IMR-90 (cell line): ENCODE measurements around the gene SLC25A38. TPM values are rescaled to one million over a fixed set of nuclear protein-coding genes. Genes with fewer than 3 reads are reported as not detected.

ENCODE experiments used
- ATAC-seq: fragments of 200-7000 bp; cut with Tn5 transposase; 2 replicates; pipeline ENCODE4 v1.9.1; 2020; ENCODE audit warnings: low read depth, mild to moderate bottlenecking, moderate library complexity
- BruUV-seq: library from RNA; stranded (reverse); fragments of 400-500 nt; replicated peaks from 2 replicates; lab custom pipeline; 2021; lab: Mats Ljungman, UMichigan
- CTCF ChIA-PET: fragments of 300-600 bp; formaldehyde crosslinking; extraction: SDS; loops from one replicate; lab custom pipeline; 2021; ENCODE audit warnings: antibody characterized with exemption; lab: Yijun Ruan, JAX
- POLR2A ChIA-PET: fragments of 300-600 bp; sonication (Branson Sonifier 250); formaldehyde crosslinking; loops from one replicate; lab custom pipeline; 2022; ENCODE audit warnings: antibody characterized with exemption; ENCODE audit not compliant: unreplicated experiment; lab: Charles Lee
- DNase-seq: peaks from one replicate; pipeline ENCODE4 v3.0.0; 2013
- H2AFZ ChIP-seq: replicated peaks from 2 replicates; pipeline ENCODE3; 2013; ENCODE audit warnings: low read length, mild to moderate bottlenecking; ENCODE audit not compliant: poor library complexity
- H2AK5ac ChIP-seq: 2 replicates; pipeline ENCODE4 v1.6.1; 2013; ENCODE audit warnings: low read depth, low read length, inconsistent platforms
- H2AK9ac ChIP-seq: replicated peaks from 2 replicates; pipeline ENCODE3; 2013; ENCODE audit warnings: mild to moderate bottlenecking, low read depth, low read length, moderate library complexity; ENCODE audit not compliant: poor library complexity
- H2BK120ac ChIP-seq: 2 replicates; pipeline ENCODE4 v1.6.1; 2013; ENCODE audit warnings: low read depth, low read length, inconsistent platforms
- H2BK15ac ChIP-seq: 3 replicates; pipeline ENCODE4 v1.6.1; 2013; ENCODE audit warnings: low read depth, low read length, inconsistent platforms
- H2BK20ac ChIP-seq: 2 replicates; pipeline ENCODE4 v1.6.1; 2013; ENCODE audit warnings: low read depth, mild to moderate bottlenecking, inconsistent platforms, low read length, moderate library complexity
- H2BK5ac ChIP-seq: 2 replicates; pipeline ENCODE4 v1.6.1; 2013; ENCODE audit warnings: mild to moderate bottlenecking, low read depth, low read length, inconsistent platforms; ENCODE audit not compliant: poor library complexity, severe bottlenecking
- H3K14ac ChIP-seq: replicated peaks from 2 replicates; pipeline ENCODE4 v1.6.1; 2013; ENCODE audit warnings: low read depth, low read length, inconsistent platforms
- H3K18ac ChIP-seq: 2 replicates; pipeline ENCODE4 v1.6.1; 2013; ENCODE audit warnings: low read depth, low read length, control low read depth
- H3K23ac ChIP-seq: 2 replicates; pipeline ENCODE4 v1.6.1; 2013; ENCODE audit warnings: low read depth, low read length, inconsistent platforms
- H3K27ac ChIP-seq: 2 replicates; pipeline ENCODE4 v1.5.1; 2013; ENCODE audit warnings: mild to moderate bottlenecking, control low read depth, low read length; ENCODE audit not compliant: insufficient read depth
- H3K27me3 ChIP-seq: 2 replicates; pipeline ENCODE4 v1.6.1; 2013; ENCODE audit warnings: low read length; ENCODE audit not compliant: control insufficient read depth, insufficient read depth
- H3K36me3 ChIP-seq: 2 replicates; pipeline ENCODE4 v1.6.1; 2013; ENCODE audit warnings: low read length, mixed read lengths; ENCODE audit not compliant: control insufficient read depth, insufficient read depth
- H3K4ac ChIP-seq: 2 replicates; pipeline ENCODE4 v1.6.1; 2013; ENCODE audit warnings: low read depth, low read length, inconsistent platforms
- H3K4me1 ChIP-seq: 2 replicates; pipeline ENCODE4 v1.6.1; 2013; ENCODE audit warnings: low read length, mixed read lengths; ENCODE audit not compliant: control insufficient read depth, insufficient read depth
- H3K4me2 ChIP-seq: 2 replicates; pipeline ENCODE4 v1.6.1; 2013; ENCODE audit warnings: low read depth, mild to moderate bottlenecking, control low read depth, low read length, moderate library complexity
- H3K4me3 ChIP-seq: 2 replicates; pipeline ENCODE4 v1.5.1; 2013; ENCODE audit warnings: low read depth, mild to moderate bottlenecking, control low read depth, low read length, moderate library complexity; ENCODE audit not compliant: insufficient read depth
- H3K56ac ChIP-seq: 2 replicates; pipeline ENCODE4 v1.6.1; 2013; ENCODE audit warnings: low read length, inconsistent platforms; ENCODE audit not compliant: insufficient read depth; ENCODE audit errors: extremely low read depth
- H3K79me1 ChIP-seq, 2 experiments: 2 replicates each; pipeline ENCODE4 v1.6.1; 2013; ENCODE audit warnings: low read length in 2 of 2, inconsistent platforms in 1 of 2, low read depth in 1 of 2
- H3K9ac ChIP-seq: 2 replicates; pipeline ENCODE4 v1.6.1; 2013; ENCODE audit warnings: low read depth, low read length, control low read depth
- H3K9me1 ChIP-seq: 2 replicates; pipeline ENCODE4 v1.6.1; 2013; ENCODE audit warnings: low read length, inconsistent platforms; ENCODE audit not compliant: insufficient read depth
- H3K9me3 ChIP-seq: 2 replicates; pipeline ENCODE4 v1.6.1; 2013; ENCODE audit warnings: low read length; ENCODE audit not compliant: control insufficient read depth, insufficient read depth
- H4K20me1 ChIP-seq: 2 replicates; pipeline ENCODE4 v1.6.1; 2013; ENCODE audit warnings: low read length, inconsistent platforms; ENCODE audit not compliant: insufficient read depth
- H4K5ac ChIP-seq: 2 replicates; pipeline ENCODE4 v1.6.1; 2013; ENCODE audit warnings: mild to moderate bottlenecking, low read depth, low read length, control low read depth
- H4K8ac ChIP-seq, 2 experiments: 2 replicates each; pipeline ENCODE4 v1.6.1; 2013; ENCODE audit warnings: low read depth in 2 of 2, low read length in 2 of 2, control low read depth in 1 of 2, inconsistent platforms in 1 of 2
- H4K91ac ChIP-seq: 2 replicates; pipeline ENCODE4 v1.6.1; 2013; ENCODE audit warnings: low read depth, low read length, inconsistent platforms; ENCODE audit not compliant: insufficient read depth
- BHLHE40 ChIP-seq: fragments of 150-350 bp; IDR thresholded peaks from 2 replicates; pipeline ENCODE4 v1.6.1; 2016; ENCODE audit warnings: mild to moderate bottlenecking, low read depth, low read length
- CEBPB ChIP-seq: IDR thresholded peaks from 2 replicates; pipeline ENCODE4 v1.6.1; 2012; ENCODE audit warnings: low read depth, low read length, improper control_type of control experiment
- CHD1 ChIP-seq: IDR thresholded peaks from 2 replicates; pipeline ENCODE4 v1.6.1; 2012; ENCODE audit warnings: low read depth, low read length, improper control_type of control experiment
- CTCF ChIP-seq: conservative IDR thresholded peaks from 2 replicates; pipeline ENCODE4 v1.5.1; 2012; ENCODE audit warnings: mild to moderate bottlenecking, low read depth, low read length, improper control_type of control experiment
- FOS ChIP-seq: fragments of 150-350 bp; IDR thresholded peaks from 2 replicates; pipeline ENCODE4 v1.6.1; 2016; ENCODE audit warnings: low read depth, low read length
- MAFK ChIP-seq: IDR thresholded peaks from 2 replicates; pipeline ENCODE4 v1.6.1; 2012; ENCODE audit warnings: low read depth, low read length, improper control_type of control experiment
- MAZ ChIP-seq: IDR thresholded peaks from 2 replicates; pipeline ENCODE4 v1.6.1; 2012; ENCODE audit warnings: low read depth, mild to moderate bottlenecking, low read length, improper control_type of control experiment, moderate library complexity, borderline replicate concordance
- MXI1 ChIP-seq: IDR thresholded peaks from 2 replicates; pipeline ENCODE4 v1.6.1; 2012; ENCODE audit warnings: low read depth, mild to moderate bottlenecking, low read length, moderate library complexity, borderline replicate concordance
- NFE2L2 ChIP-seq: fragments of 150-350 bp; IDR thresholded peaks from 2 replicates; pipeline ENCODE4 v1.6.1; 2016; ENCODE audit warnings: low read depth, mild to moderate bottlenecking, low read length
- POLR2A ChIP-seq: IDR thresholded peaks from 2 replicates; pipeline ENCODE4 v1.6.1; 2012; ENCODE audit warnings: mild to moderate bottlenecking, low read depth, low read length
- RAD21 ChIP-seq: IDR thresholded peaks from 2 replicates; pipeline ENCODE4 v1.6.1; 2012; ENCODE audit warnings: low read length, improper control_type of control experiment
- RCOR1 ChIP-seq: IDR thresholded peaks from 2 replicates; pipeline ENCODE4 v1.6.1; 2012; ENCODE audit warnings: mild to moderate bottlenecking, low read length, improper control_type of control experiment; ENCODE audit not compliant: insufficient replicate concordance
- RFX5 ChIP-seq: IDR thresholded peaks from 2 replicates; pipeline ENCODE4 v1.8.0; 2012; ENCODE audit warnings: low read depth, mild to moderate bottlenecking, low read length, moderate library complexity
- SMC3 ChIP-seq: fragments of 150-350 bp; IDR thresholded peaks from 2 replicates; pipeline ENCODE4 v1.6.1; 2016; ENCODE audit warnings: low read depth, mild to moderate bottlenecking, antibody characterized with exemption, low read length, moderate library complexity
- WGBS, 2 experiments: methylation state at CpG; one replicate each; pipeline versions ENCODE4 v1.1.5 to v1.1.7; 2013; ENCODE audit warnings: missing lambda C conversion rate in 2 of 2; ENCODE audit not compliant: insufficient read length in 1 of 2; ENCODE audit errors: extremely low coverage in 2 of 2; 5-methylcytosine and 5-hydroxymethylcytosine counted together
- dilution Hi-C: fragments of 300-500 bp; cut with HindIII; formaldehyde crosslinking; loops from one replicate; pipeline ENCODE4 v1.14.3; 2018; ENCODE audit warnings: low sequenced_read_pairs; ENCODE audit not compliant: unreplicated experiment
- in situ Hi-C: fragments of 300-500 bp; cut with MboI; formaldehyde crosslinking; loops from 3 replicates; pipeline ENCODE4 v1.14.3; 2019; ENCODE audit warnings: low sequenced_read_pairs, inconsistent platforms, mixed read lengths
- intact Hi-C: fragments of 100-400 bp; cut with micrococcal nuclease; formaldehyde crosslinking; loops from 2 replicates; pipeline ENCODE4 v1.10.0; 2022
- polyA plus RNA-seq, 3 experiments: library from polyadenylated mRNA; depleted of rRNA; stranded (reverse); fragments of >200 nt; gene quantifications; 2 replicates each; pipeline ENCODE4 v1.2.3, GENCODE V29; 2012; ENCODE audit warnings: low replicate concordance in 1 of 3
- total RNA-seq: library from RNA; depleted of rRNA; stranded (reverse); fragments of >200 nt; gene quantifications from 2 replicates; pipeline ENCODE4 v1.2.3, GENCODE V29; 2012
- TF ChIP-seq, protein P1 (sequence below): fragments of 150-350 bp; IDR thresholded peaks from 2 replicates; pipeline ENCODE4 v1.6.1; 2016; ENCODE audit warnings: low read depth, mild to moderate bottlenecking, low read length, moderate library complexity, borderline replicate concordance
- TF ChIP-seq, protein P2 (sequence below): fragments of 150-350 bp; IDR thresholded peaks from 2 replicates; pipeline ENCODE4 v1.6.1; 2017; ENCODE audit warnings: mild to moderate bottlenecking, antibody characterized with exemption, low read length, low read depth

The SLC25A38 gene
- total and polyA plus RNA-seq, 2 of the 4 experiments (the other 2 are of a cell fraction): 17.4 to 22.6 TPM

GRCh38 chr3:39423436-39423970 is 40.3 kb downstream of the SLC25A38 start:
- no peak overlapping the region for H2BK20ac ChIP-seq
- no peak for ATAC-seq
- no peak overlapping the region for H3K4ac ChIP-seq
- no peak overlapping the region for H2BK120ac ChIP-seq
- H3K4me3 ChIP-seq: no peak overlapping the region
- in situ Hi-C loops (no loop called here), dilution Hi-C loops (no loop called here), intact Hi-C loops (no loop called here)
- no peaks in the 10 kb centered on the region for H3K9me1 ChIP-seq
- H3K27ac ChIP-seq: no peak overlapping the region
- no peak overlapping the region for H2BK15ac ChIP-seq
- no CpG with 5 or more reads among the region's 1 CpG for WGBS, 2 experiments
- no peak for DNase-seq
- TF ChIP-seq FOS: no peak
- no peak for TF ChIP-seq SMC3
- TF ChIP-seq, protein P1, sequence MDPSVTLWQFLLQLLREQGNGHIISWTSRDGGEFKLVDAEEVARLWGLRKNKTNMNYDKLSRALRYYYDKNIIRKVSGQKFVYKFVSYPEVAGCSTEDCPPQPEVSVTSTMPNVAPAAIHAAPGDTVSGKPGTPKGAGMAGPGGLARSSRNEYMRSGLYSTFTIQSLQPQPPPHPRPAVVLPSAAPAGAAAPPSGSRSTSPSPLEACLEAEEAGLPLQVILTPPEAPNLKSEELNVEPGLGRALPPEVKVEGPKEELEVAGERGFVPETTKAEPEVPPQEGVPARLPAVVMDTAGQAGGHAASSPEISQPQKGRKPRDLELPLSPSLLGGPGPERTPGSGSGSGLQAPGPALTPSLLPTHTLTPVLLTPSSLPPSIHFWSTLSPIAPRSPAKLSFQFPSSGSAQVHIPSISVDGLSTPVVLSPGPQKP: no peak
- no peak for TF ChIP-seq CEBPB
- TF ChIP-seq RAD21: no peak
- TF ChIP-seq RCOR1: no peak
- no peak for TF ChIP-seq MXI1
- no peak for TF ChIP-seq BHLHE40
- TF ChIP-seq MAFK: no peak
- TF ChIP-seq NFE2L2: no peak
- no peak for TF ChIP-seq CTCF
- TF ChIP-seq POLR2A: no peak
- TF ChIP-seq MAZ: no peak
- no peak for TF ChIP-seq CHD1
- no peak for TF ChIP-seq RFX5
- TF ChIP-seq, protein P2, sequence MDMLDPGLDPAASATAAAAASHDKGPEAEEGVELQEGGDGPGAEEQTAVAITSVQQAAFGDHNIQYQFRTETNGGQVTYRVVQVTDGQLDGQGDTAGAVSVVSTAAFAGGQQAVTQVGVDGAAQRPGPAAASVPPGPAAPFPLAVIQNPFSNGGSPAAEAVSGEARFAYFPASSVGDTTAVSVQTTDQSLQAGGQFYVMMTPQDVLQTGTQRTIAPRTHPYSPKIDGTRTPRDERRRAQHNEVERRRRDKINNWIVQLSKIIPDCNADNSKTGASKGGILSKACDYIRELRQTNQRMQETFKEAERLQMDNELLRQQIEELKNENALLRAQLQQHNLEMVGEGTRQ: no peak
- H3K56ac ChIP-seq: no peak overlapping the region
- H3K4me1 ChIP-seq: no peaks in the 10 kb centered on the region
- no peaks in the 10 kb centered on the region for H3K79me1 ChIP-seq
- no peaks in the 10 kb centered on the region for H3K27me3 ChIP-seq
- H3K4me2 ChIP-seq: no peak overlapping the region
- H2BK5ac ChIP-seq: no peak overlapping the region
- no peak overlapping the region for H3K14ac ChIP-seq
- no peaks in the 10 kb centered on the region for H3K9me3 ChIP-seq
- no peak overlapping the region for H2AK9ac ChIP-seq
- H4K91ac ChIP-seq: no peak overlapping the region
- no peak overlapping the region for H3K23ac ChIP-seq
- H4K20me1 ChIP-seq: no peaks in the 10 kb centered on the region
- CTCF ChIA-PET: interaction anchor here (0.5 kb wide), 1 partner anchor 566 kb away, joined by 3 read pairs; no protein-coding TSS in a partner anchor
- no peak overlapping the region for H2AFZ ChIP-seq
- no peaks in the 10 kb centered on the region for H3K36me3 ChIP-seq
- POLR2A ChIA-PET: no interaction called here
- H2AK5ac ChIP-seq: no peak overlapping the region
- H4K8ac ChIP-seq: no peak overlapping the region
- H3K9ac ChIP-seq: no peak overlapping the region
- BruUV-seq: no TSS peak
- H4K5ac ChIP-seq: no peak overlapping the region
- H3K18ac ChIP-seq: no peak overlapping the region
